ENCODE measurements around the gene PCP4L1.

Gene PCP4L1

DNA sequence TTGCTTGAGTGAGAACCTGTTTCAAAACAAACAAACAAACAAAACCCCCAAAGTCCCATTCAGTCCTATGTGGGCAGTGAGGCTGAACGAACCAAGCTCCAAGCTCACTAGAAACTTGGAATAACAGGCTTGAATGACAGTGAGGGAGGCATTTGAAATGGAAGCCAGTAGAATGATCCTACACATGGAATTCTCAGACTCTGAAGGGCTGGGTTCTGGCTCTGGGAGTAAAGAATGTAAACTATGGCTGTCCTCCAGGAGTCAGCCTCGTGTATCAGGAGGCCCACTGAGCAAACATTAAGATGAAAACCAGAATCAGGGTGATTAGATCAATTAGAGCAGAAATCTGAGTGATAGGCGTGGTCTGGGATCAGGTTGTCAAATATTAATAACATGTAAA is 14.9 kb downstream of the PCP4L1 start:
- TF ChIP-seq, protein P1, sequence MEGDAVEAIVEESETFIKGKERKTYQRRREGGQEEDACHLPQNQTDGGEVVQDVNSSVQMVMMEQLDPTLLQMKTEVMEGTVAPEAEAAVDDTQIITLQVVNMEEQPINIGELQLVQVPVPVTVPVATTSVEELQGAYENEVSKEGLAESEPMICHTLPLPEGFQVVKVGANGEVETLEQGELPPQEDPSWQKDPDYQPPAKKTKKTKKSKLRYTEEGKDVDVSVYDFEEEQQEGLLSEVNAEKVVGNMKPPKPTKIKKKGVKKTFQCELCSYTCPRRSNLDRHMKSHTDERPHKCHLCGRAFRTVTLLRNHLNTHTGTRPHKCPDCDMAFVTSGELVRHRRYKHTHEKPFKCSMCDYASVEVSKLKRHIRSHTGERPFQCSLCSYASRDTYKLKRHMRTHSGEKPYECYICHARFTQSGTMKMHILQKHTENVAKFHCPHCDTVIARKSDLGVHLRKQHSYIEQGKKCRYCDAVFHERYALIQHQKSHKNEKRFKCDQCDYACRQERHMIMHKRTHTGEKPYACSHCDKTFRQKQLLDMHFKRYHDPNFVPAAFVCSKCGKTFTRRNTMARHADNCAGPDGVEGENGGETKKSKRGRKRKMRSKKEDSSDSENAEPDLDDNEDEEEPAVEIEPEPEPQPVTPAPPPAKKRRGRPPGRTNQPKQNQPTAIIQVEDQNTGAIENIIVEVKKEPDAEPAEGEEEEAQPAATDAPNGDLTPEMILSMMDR (IDR thresholded peaks at IDR 0.05; ENCODE audit: low read depth, low read length, missing control alignments), result no peak
- H3K4me3 ChIP-seq (ENCODE audit: low read depth, low read length), result no peak overlapping the region
- DNase-seq (ENCODE audit: low read depth), result no peak

DNA sequence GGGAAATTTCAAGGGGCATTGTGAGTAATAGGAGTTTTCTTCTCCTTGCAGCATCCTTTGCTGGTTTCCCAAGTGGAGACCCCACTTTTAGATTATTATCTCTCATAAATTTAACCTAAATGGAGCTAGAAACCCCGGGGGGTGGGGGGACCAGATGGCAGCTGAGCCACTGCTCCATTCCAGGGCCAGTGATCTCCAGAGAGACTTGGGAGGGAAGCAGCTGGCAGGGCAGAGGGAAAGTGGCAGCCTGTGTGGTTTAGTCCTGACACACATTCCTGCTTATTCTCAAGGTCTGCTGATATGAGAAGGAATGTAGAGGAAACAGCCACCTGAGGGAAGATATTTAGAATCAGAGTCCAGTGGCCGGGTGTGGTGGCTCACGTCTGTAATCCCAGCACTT is 16.3 kb downstream of the PCP4L1 start:
- H3K4me3 ChIP-seq (ENCODE audit: low read depth, low read length), result no peak overlapping the region
- TF ChIP-seq, protein P1 (IDR thresholded peaks at IDR 0.05; ENCODE audit: low read depth, low read length, missing control alignments), result no peak
- no peak for DNase-seq (ENCODE audit: low read depth)

DNA sequence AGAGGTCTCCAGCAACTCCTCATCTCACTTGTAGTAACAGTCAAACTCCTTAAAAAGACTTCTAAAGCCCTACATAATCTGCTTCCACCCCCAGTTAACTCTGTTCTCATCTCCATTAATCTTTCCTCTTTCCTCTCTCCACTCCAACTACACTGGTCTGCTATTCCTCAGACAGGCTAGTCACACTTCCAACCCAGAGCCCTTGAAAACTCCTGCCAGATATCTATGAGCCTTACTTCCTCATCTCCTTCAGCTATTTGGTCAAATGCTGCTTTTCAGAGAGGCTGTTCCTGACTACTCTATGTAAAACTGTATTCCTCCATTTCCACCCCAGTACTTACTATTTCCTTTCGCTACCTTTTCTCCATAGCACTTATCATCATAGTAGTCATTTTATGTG is 24.4 kb downstream of the PCP4L1 start:
- H3K4me3 ChIP-seq (ENCODE audit: low read depth, low read length), result no peak overlapping the region
- TF ChIP-seq, protein P1 (IDR thresholded peaks at IDR 0.05; ENCODE audit: low read depth, low read length, missing control alignments), result no peak
- DNase-seq (ENCODE audit: low read depth), result no peak

DNA sequence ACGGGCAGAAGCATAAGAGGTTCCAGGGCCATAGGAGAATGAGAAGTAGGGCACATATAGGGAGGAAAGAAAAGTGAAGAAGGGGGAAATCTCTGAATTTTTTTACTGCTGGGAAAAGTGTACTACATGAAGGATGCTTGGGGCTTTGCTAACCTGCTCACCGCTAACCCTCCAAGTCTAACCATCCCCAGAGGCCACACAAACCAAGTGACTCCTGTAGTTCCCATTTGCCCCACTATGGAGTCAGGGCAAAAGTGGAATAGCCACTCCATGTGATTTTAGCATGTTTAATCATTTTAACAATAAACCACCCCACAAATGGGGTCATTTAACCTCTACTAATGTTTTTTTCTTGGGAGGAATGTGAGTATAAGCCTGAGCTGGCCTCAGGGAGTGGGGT is 26.6 kb downstream of the PCP4L1 start:
- no peak for DNase-seq (ENCODE audit: low read depth)
- H3K4me3 ChIP-seq (ENCODE audit: low read depth, low read length), result no peak overlapping the region
- TF ChIP-seq, protein P1 (IDR thresholded peaks at IDR 0.05; ENCODE audit: low read depth, low read length, missing control alignments), result no peak

DNA sequence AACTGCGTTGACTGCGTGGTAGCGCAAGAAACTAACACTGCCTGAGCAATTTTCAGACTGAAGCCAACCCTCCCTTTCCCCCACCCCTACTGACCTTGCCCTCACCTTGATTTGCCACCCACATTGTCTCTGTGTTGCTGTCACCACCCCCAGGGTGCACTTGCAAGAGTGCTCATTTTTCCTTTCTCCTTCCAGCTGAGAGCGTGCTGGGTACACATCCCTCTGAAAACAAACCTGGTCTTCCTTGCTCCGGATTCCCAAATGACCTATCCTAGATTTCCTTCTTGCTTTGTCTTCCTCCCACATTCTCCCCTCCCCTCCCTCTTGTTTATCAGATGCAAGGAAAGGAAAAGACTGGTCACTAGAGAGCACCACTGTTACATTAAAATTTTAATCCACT is 27.0 kb downstream of the PCP4L1 start:
- DNase-seq (ENCODE audit: low read depth), result no peak

DNA sequence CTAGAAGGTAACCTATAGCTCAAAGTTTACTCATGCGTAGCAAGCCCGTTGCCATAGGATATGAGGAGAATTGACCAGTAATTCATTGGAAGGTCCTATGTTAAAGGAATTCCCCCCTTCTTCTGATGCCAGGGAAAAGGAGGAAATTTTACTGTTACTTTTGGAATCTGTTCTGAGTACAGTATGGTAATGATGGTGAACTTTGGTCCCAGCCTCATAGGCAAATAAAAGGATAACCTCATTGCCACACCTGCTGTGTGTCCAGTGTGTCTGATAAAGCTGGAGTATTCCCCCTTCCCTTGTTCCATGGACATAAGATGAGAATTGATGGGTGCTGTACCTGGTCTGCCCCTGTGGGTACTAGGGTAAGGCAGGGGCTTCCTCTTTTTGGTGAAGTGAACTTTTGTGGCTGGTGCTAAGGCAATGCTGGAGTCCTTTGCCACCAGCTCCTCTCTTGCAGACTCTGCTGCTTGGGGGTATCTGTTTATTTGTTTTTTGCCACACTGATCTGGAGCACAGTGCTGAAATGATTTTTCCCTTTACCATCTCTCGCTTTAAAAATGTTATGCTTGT is 29.0 kb downstream of the PCP4L1 start:
- TF ChIP-seq, protein P1 (IDR thresholded peaks at IDR 0.05; ENCODE audit: low read depth, low read length, missing control alignments), result no peak
- no peak overlapping the region for H3K4me3 ChIP-seq (ENCODE audit: low read depth, low read length)
- no peak for DNase-seq (ENCODE audit: low read depth)

More for the DNA sequence above, 27.0 kb downstream of the PCP4L1 start:
- TF ChIP-seq, protein P1 (IDR thresholded peaks at IDR 0.05; ENCODE audit: low read depth, low read length, missing control alignments), result no peak
- no peak overlapping the region for H3K4me3 ChIP-seq (ENCODE audit: low read depth, low read length)

DNA sequence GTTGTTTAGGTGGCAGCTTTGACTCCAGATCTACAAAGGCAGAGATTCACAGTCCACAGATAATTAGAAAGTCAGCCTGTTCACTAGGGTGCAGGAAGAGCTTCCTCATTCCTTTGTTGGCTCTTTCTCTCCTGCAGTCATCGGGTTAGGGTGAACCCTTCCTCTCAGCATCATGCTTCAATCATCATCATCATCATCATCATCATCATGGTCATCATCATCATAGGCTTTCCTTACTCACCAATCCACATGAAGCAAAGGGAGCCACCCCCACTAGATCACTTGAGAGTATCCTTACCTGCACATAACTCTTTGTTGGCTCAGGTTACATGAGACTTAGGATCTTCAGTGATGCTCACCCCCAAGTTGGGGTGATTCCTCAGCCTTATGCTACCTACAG is 32.2 kb downstream of the PCP4L1 start:
- no peak overlapping the region for H3K4me3 ChIP-seq (ENCODE audit: low read depth, low read length)
- DNase-seq (ENCODE audit: low read depth), result no peak
- TF ChIP-seq, protein P1 (IDR thresholded peaks at IDR 0.05; ENCODE audit: low read depth, low read length, missing control alignments), result no peak
